ENCODE results near the gene MYOG.

DNA sequence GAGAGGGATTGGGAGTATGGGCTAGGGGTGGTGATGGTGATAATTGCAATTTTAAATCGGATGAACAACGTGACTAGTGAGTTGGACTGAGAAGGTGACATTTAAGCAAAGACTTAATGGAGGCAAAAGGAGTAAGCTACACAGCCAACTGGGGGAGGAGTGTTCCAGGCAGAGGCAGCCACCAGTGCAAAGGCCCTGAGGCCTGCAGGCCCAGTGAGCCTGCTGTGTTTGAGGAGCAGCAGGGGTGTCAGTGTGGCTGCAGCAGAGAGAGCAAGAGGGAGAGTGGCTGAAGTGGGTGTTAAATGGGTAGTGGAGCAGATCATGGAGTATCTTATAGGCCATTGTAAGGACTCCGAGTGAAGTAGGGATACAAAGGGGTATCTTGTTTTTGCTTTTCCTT lies 18.8 kb downstream of the MYOG start:
- no peak for TF ChIP-seq CREB1 (CRISPR knock-in tag; IDR thresholded peaks at IDR 0.05; ENCODE audit: low read depth)
- no peak for TF ChIP-seq POLR2AphosphoS5 (IDR thresholded peaks at IDR 0.05; ENCODE audit: low read depth)
- TF ChIP-seq, protein P1, sequence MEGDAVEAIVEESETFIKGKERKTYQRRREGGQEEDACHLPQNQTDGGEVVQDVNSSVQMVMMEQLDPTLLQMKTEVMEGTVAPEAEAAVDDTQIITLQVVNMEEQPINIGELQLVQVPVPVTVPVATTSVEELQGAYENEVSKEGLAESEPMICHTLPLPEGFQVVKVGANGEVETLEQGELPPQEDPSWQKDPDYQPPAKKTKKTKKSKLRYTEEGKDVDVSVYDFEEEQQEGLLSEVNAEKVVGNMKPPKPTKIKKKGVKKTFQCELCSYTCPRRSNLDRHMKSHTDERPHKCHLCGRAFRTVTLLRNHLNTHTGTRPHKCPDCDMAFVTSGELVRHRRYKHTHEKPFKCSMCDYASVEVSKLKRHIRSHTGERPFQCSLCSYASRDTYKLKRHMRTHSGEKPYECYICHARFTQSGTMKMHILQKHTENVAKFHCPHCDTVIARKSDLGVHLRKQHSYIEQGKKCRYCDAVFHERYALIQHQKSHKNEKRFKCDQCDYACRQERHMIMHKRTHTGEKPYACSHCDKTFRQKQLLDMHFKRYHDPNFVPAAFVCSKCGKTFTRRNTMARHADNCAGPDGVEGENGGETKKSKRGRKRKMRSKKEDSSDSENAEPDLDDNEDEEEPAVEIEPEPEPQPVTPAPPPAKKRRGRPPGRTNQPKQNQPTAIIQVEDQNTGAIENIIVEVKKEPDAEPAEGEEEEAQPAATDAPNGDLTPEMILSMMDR (conservative IDR thresholded peaks at IDR 0.05; ENCODE audit: low read depth in 2 of 2) = no peak
- TF ChIP-seq EZH2 (IDR thresholded peaks at IDR 0.05; ENCODE audit: low read depth, unreplicated experiment) = no peak
- TF ChIP-seq, protein P2, sequence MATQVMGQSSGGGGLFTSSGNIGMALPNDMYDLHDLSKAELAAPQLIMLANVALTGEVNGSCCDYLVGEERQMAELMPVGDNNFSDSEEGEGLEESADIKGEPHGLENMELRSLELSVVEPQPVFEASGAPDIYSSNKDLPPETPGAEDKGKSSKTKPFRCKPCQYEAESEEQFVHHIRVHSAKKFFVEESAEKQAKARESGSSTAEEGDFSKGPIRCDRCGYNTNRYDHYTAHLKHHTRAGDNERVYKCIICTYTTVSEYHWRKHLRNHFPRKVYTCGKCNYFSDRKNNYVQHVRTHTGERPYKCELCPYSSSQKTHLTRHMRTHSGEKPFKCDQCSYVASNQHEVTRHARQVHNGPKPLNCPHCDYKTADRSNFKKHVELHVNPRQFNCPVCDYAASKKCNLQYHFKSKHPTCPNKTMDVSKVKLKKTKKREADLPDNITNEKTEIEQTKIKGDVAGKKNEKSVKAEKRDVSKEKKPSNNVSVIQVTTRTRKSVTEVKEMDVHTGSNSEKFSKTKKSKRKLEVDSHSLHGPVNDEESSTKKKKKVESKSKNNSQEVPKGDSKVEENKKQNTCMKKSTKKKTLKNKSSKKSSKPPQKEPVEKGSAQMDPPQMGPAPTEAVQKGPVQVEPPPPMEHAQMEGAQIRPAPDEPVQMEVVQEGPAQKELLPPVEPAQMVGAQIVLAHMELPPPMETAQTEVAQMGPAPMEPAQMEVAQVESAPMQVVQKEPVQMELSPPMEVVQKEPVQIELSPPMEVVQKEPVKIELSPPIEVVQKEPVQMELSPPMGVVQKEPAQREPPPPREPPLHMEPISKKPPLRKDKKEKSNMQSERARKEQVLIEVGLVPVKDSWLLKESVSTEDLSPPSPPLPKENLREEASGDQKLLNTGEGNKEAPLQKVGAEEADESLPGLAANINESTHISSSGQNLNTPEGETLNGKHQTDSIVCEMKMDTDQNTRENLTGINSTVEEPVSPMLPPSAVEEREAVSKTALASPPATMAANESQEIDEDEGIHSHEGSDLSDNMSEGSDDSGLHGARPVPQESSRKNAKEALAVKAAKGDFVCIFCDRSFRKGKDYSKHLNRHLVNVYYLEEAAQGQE (IDR thresholded peaks at IDR 0.05; ENCODE audit: unreplicated experiment) = no peak
- TF ChIP-seq EZH2phosphoT487 (IDR thresholded peaks at IDR 0.05; ENCODE audit: unreplicated experiment) = no peak
- TF ChIP-seq STAT1 (IDR thresholded peaks at IDR 0.05; ENCODE audit: unreplicated experiment) = no peak
- TF ChIP-seq ZNF114 (CRISPR knock-in tag; IDR thresholded peaks at IDR 0.05) = no peak
- TF ChIP-seq NANOG (IDR thresholded peaks at IDR 0.05; ENCODE audit: borderline replicate concordance) = no peak
- TF ChIP-seq JUNB (IDR thresholded peaks at IDR 0.05; ENCODE audit: unreplicated experiment) = no peak
- TF ChIP-seq, protein P3, sequence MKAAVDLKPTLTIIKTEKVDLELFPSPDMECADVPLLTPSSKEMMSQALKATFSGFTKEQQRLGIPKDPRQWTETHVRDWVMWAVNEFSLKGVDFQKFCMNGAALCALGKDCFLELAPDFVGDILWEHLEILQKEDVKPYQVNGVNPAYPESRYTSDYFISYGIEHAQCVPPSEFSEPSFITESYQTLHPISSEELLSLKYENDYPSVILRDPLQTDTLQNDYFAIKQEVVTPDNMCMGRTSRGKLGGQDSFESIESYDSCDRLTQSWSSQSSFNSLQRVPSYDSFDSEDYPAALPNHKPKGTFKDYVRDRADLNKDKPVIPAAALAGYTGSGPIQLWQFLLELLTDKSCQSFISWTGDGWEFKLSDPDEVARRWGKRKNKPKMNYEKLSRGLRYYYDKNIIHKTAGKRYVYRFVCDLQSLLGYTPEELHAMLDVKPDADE (IDR thresholded peaks at IDR 0.05) = no peak
- TF ChIP-seq ZNF331 (CRISPR knock-in tag; IDR thresholded peaks at IDR 0.05; ENCODE audit: low read depth) = no peak
